NCI-H526 (cell line): Measurements from ENCODE around the gene GPR173.

Experiments
- DNase-seq, 2 experiments: peaks; one replicate each; lab custom pipeline; 2025; lab: John Stamatoyannopoulos, UW

GPR173 gene, protein sequence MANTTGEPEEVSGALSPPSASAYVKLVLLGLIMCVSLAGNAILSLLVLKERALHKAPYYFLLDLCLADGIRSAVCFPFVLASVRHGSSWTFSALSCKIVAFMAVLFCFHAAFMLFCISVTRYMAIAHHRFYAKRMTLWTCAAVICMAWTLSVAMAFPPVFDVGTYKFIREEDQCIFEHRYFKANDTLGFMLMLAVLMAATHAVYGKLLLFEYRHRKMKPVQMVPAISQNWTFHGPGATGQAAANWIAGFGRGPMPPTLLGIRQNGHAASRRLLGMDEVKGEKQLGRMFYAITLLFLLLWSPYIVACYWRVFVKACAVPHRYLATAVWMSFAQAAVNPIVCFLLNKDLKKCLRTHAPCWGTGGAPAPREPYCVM

GRCh38 chrX:53048169-53049126, at the start of gene GPR173:
Gene GPR173 (plus strand): TSS chrX:53048789. CDS start chrX:53076622, 27,833 bp downstream.
- DNase-seq, result peak; percentile 33 to 71

DNA sequence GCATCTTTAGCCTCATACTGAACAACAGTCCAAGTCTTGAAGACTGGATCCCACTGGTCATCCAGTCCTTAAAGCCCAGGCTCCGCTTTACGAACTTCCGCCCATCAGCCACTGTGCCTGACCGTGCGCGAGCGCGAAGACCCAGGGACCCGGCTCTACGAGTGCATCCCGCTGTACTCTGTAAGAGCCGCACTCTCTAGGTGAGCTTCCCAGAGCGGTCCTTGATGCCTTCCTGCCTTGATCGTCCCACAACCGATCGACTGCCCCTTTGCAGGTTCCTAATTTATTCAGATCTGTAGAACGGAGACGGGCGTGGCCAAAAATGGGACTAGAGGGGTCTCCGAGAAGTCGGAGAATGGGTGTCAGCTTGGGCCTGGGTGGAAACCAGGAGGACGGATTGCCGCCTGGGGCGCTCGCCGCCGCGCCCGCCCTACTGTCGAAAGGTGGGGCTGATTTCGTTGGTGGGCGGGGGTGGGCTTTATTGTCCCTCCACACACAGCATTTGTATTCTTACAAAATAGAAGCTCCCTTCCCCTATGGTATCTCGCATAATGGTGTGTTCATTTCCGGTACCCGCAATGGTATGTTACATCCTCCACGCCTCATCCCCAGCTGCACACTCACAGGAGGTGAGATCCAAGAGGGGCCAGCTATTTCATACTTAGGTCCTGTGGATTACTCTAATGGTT, 48.0 kb upstream of the GPR173 start:
- no peak for DNase-seq

- DNase-seq, result no peak
Observed at GRCh38 chrX:53001958-53002357, 46.6 kb upstream of the GPR173 start.

DNA sequence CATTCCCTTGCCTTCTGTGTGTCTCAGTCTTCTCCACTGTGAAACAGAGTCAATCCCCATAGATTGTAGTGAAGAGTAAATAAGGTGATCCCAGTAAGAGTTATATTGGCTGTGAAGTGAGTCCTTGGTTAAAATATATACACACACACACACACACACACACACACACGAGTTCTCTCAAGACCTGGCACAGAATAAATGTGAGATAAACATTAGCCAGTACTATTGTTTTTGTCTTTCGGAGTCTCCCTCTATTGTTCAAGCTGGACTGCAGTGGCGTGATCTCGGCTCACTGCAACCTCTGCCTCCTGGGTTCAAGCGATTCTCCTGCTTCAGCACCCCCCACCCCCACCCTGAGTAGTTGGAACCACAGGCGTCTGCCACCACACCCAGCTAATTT, 45.5 kb upstream of the GPR173 start:
- no peak for DNase-seq

- DNase-seq, result no peak
Observed at GRCh38 chrX:53004038-53004437, 44.6 kb upstream of the GPR173 start.

DNA sequence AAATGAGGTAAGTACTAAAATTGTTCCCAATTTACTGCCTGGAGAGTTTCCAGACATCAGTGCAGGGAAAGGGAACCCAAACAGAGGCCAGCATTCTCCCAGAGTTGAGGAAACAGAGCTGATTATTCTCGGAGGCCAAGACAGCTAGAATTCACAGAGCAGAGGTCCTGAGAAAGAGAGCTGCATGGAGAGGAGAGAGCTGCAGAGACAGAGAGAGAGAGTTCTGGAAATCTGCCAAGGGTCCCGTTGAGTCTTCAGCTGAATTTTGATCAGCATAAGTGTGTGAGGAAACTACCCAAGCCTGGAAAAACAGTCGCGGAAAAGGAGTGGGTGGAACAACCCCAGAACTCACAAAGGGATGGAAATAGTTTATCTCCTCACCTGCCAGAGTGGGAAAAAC, 43.8 kb upstream of the GPR173 start:
- no peak for DNase-seq

GRCh38 chrX:53005327-53005726, 43.3 kb upstream of the GPR173 start:
- DNase-seq, result no peak

DNA sequence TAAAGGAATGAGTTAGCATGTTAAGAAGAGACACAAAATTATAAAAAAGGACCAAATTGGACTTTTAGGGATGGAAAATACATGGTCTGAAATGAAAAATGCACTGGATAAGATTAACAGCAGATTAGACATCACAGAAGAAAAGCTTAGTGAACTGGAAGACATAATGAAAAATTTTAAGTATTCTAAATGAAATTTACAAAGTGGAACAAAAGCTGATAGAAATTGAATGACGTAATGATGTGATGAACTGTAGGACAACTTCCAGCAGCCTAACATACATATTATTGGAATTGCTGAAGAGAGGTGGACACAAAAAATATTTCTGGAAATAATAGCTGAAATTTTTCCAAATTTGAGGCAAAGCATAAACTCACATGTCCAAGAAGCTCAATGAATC, 39.6 kb upstream of the GPR173 start:
- no peak for DNase-seq

DNA sequence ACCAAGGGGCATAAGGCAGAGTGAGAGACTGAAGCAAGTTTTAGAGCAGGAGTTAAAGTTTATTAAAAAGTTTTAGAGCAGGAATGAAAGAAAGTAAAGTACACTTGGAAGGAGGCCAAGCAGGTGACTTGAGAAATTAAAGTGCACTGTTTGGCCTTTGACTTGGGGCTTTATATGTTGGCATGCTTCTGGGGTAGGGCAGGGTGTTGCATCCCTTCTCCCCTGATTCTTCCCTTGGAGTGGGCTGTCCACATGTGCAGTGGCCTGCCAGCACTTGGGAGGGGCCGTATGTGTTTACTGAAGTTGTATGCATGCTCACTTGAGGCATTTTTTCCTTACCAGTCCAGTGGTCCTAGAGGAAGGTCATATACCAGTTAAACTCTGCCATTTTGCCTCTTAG, 35.3 kb upstream of the GPR173 start:
- DNase-seq, result no peak

- peak in 1 of 2 experiments; percentile 4 for DNase-seq
Observed at GRCh38 chrX:53018627-53019026, 30.0 kb upstream of the GPR173 start.

DNA sequence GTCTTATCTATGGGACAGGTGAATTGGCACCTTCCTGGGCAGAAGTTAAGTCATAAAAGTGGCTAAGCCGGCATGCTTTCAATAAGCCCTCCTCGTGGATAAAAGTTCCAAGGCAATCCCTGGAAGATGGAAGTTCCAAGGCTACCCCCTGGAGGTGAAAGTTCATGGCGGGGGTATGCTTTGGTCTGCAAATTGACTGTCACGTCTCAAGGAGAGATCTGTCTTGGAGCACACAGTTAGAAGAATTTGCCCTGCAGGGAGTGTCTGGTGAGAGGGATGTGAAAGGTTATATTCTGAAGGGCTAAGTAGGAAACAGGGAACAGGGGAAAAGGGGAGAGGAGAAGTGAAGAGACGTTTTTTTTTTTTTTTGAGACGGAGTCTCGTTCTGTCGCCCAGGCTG, 26.2 kb upstream of the GPR173 start:
- DNase-seq, result no peak

GRCh38 chrX:53028678-53029077, 19.9 kb upstream of the GPR173 start:
- no peak for DNase-seq

DNA sequence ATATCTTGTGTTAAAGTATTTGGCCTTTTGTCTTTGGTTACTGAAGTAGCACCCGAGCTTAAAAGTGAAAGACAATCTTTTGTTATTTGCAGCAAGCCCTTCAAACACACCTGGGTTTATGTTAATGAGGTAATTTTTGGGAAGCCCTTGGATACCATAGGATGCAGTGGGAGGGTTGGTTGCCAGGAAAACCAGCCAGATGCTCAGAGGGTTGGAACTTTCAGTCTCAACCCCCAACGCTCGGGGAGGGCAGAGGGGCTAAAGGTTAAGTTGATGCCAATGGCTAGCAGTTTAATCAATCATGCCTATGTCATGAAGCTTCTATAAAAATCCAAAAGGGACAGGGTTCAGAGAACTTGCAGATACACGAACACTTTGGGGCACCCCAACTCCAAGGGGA, 17.2 kb upstream of the GPR173 start:
- no peak for DNase-seq

DNA sequence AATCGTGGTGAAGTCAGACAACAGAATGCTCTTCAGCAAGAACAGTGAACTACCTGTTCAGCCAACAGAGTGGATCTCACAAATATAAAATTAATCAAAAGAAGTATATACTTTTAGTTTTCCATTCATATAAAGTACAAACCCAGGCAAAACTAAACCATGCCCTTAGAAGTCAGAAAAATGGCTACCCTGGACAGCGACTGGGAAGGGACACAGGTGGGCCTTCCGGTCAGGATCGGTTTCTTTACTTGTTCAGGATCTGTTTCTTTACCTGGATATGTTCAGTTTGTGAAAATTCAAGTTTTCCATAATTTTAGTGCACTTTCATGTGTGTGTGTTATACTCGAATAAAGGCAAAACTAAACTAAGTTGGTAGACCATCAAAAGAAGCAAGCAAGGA, 12.4 kb upstream of the GPR173 start:
- no peak for DNase-seq

DNA sequence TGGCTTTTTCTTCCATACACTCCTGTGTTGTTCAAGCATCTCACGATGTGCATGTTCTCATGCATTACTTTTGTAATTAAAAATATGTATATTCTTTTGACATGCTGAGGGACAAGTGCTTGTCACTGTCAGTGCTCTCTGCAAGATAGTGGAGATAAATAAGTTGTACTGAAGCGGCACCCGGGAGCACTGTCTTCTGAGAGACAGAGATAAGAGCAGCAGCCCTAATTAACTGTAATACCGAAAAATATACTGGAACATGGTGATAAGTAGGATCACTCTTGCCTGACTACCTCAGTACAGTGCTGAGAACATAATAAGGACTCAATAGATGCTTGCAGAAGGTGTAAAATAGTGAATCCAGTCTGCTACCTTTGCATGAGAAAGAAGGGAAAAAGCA, 9.4 kb upstream of the GPR173 start:
- DNase-seq, result no peak

GRCh38 chrX:53044995-53045394, 3.6 kb upstream of the GPR173 start:
- no peak for DNase-seq

- DNase-seq, result peak in 1 of 2 experiments; percentile 34
Observed at GRCh38 chrX:53047228-53047627, 1.4 kb upstream of the GPR173 start.

GRCh38 chrX:53049127-53049517, 533 bp downstream of the GPR173 start:
- no peak for DNase-seq

DNA sequence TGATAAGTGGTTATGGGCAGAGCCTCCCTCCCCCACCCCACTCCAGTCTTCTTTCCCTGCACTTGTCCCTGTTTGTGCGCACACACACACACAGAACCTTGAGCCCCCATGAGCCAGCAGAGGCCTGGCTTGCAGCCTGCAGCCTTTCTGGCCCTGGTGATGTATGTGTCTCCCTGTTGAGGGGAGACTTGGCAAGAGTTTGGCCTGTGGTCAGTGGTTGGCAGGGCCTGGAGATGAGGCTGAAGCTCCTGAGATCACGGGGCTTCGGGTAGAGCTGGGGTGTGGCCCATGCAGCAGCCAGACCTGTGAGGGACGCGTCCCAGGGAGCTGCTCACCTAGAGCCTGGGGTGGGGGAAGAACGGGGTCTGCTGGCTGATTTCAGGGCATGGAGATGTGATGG, 2.3 kb downstream of the GPR173 start:
- no peak for DNase-seq

DNA sequence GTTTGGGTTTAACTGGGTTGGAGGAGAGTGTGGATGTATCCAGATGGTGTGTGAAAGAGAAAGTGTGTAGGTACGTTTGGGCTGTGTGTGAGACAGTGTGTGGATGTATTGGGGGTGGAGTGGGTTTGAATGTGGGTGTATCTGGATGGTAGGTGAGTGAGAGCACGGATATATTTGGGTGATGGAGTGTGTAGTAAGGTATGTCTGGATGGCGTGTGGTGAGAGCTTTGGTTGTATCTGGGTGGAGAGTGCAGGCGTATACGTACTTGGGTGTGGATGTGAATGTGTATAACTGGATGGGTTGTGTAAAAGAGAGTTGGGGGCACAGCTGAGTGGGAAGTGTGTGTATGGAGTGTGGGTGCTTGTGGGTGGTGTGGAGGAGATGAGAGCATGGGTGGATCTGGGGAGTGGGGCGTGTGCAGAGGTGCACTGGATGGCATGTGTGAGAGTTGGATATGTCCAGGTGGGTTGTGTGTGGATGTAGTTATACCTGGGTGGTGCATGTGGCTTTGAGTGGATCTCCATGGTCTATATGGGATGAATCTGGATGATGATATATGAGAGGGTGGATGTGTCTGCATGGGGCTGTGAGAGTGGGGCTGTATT, 6.8 kb downstream of the GPR173 start:
- no peak for DNase-seq

DNA sequence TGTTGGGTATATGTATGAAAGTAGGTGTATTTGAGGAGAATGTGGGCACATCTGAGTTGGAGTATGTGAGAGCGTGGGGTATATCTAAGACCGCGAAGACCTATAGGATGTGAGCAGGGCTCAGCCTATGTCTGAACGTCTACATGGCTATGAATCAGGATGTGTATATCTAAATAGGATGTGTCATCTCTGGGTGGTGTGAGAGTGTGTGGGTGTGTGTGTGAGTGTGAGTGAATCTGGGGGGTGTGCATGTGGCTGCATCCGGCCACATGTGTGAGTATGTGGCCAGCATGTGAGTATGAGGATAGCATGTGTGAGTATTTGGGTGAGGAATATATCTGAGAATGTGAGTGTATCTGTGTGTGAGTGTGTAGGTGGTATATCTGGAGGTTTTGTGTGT, 7.7 kb downstream of the GPR173 start:
- no peak for DNase-seq

DNA sequence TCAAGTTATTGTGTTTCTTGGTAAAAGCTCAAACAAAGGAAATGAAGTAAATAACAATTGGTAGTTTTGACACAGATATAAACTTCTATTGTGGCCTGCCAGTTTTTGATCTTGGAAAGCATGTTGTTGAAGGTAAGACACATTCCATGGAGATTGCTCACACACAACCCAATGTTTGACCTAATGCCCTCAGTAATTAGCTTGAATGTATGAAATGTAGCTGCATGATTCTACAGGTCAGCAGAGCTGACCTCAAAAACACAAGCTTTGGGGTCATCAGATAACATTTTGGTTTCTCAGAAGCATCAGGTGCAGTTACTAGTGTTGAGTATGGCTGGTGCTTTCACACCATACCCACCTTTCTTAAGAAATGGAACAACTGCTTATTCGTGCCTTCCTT, 16.5 kb downstream of the GPR173 start:
- DNase-seq, result no peak
